Measurements from ENCODE around the gene SLIT1.

- TF ChIP-seq EZH2 (IDR thresholded peaks at IDR 0.05; ENCODE audit: insufficient read depth, low read length): no peak
- TF ChIP-seq, protein P1, sequence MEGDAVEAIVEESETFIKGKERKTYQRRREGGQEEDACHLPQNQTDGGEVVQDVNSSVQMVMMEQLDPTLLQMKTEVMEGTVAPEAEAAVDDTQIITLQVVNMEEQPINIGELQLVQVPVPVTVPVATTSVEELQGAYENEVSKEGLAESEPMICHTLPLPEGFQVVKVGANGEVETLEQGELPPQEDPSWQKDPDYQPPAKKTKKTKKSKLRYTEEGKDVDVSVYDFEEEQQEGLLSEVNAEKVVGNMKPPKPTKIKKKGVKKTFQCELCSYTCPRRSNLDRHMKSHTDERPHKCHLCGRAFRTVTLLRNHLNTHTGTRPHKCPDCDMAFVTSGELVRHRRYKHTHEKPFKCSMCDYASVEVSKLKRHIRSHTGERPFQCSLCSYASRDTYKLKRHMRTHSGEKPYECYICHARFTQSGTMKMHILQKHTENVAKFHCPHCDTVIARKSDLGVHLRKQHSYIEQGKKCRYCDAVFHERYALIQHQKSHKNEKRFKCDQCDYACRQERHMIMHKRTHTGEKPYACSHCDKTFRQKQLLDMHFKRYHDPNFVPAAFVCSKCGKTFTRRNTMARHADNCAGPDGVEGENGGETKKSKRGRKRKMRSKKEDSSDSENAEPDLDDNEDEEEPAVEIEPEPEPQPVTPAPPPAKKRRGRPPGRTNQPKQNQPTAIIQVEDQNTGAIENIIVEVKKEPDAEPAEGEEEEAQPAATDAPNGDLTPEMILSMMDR (IDR thresholded peaks at IDR 0.05; ENCODE audit: insufficient read depth, low read depth, low read length): no peak
Observed at GRCh38 chr10:97069026-97069425, 116.7 kb downstream of the SLIT1 start.
